H9 (cell line): ENCODE data around the gene BRD9. TPM values are rescaled to one million over a fixed set of nuclear protein-coding genes. Genes with fewer than 3 reads are reported as not detected.

ENCODE experiments used
- DNase-seq: peaks from one replicate; pipeline ENCODE4 v3.0.0-alpha.2; 2017
- H2AFZ ChIP-seq: one replicate; pipeline ENCODE4 v1.6.1; 2013; ENCODE audit warnings: mild to moderate bottlenecking, low read length, control low read depth, moderate library complexity
- H2AK5ac ChIP-seq: 2 replicates; pipeline ENCODE4 v1.6.1; 2013; ENCODE audit warnings: low read length, control low read depth, mixed read lengths; ENCODE audit not compliant: insufficient read length
- H2BK120ac ChIP-seq: one replicate; pipeline ENCODE4 v1.6.1; 2013; ENCODE audit warnings: low read depth, mild to moderate bottlenecking, low read length, control low read depth, inconsistent platforms; ENCODE audit not compliant: poor library complexity, severe bottlenecking
- H2BK12ac ChIP-seq: 2 replicates; pipeline ENCODE4 v1.6.1; 2013; ENCODE audit warnings: low read length, control low read depth, mixed read lengths, low read depth; ENCODE audit not compliant: insufficient read length
- H2BK15ac ChIP-seq: 2 replicates; pipeline ENCODE4 v1.6.1; 2013; ENCODE audit warnings: low read depth, low read length, control low read depth
- H2BK20ac ChIP-seq: one replicate; pipeline ENCODE4 v1.6.1; 2013; ENCODE audit warnings: low read depth, mild to moderate bottlenecking, low read length, control low read depth, inconsistent platforms; ENCODE audit not compliant: poor library complexity, severe bottlenecking
- H2BK5ac ChIP-seq: 2 replicates; pipeline ENCODE4 v1.6.1; 2013; ENCODE audit warnings: low read length, control low read depth, mixed read lengths; ENCODE audit not compliant: insufficient read length
- H3K14ac ChIP-seq: 2 replicates; pipeline ENCODE4 v1.6.1; 2013; ENCODE audit warnings: low read length, control low read depth; ENCODE audit not compliant: insufficient read depth
- H3K18ac ChIP-seq: 2 replicates; pipeline ENCODE4 v1.6.1; 2013; ENCODE audit warnings: low read depth, mild to moderate bottlenecking, mixed read lengths, low read length, control low read depth; ENCODE audit not compliant: insufficient read length
- H3K23ac ChIP-seq: 2 replicates; pipeline ENCODE4 v1.6.1; 2013; ENCODE audit warnings: low read length, control low read depth, mixed read lengths, low read depth; ENCODE audit not compliant: insufficient read length
- H3K23me2 ChIP-seq: 2 replicates; pipeline ENCODE4 v1.6.1; 2013; ENCODE audit warnings: low read depth, mild to moderate bottlenecking, mixed read lengths, low read length, control low read depth; ENCODE audit not compliant: insufficient read length, poor library complexity, severe bottlenecking
- H3K27ac ChIP-seq: 2 replicates; pipeline ENCODE4 v1.5.1; 2013; ENCODE audit warnings: low read length, control low read depth, mixed read lengths, low read depth; ENCODE audit not compliant: insufficient read length
- H3K27me3 ChIP-seq: 2 replicates; pipeline ENCODE4 v1.6.1; 2013; ENCODE audit warnings: low read length, control low read depth, inconsistent platforms; ENCODE audit not compliant: insufficient read depth
- H3K4ac ChIP-seq: 2 replicates; pipeline ENCODE4 v1.6.1; 2013; ENCODE audit warnings: low read depth, mild to moderate bottlenecking, control low read depth, inconsistent platforms, low read length, moderate library complexity
- H3K4me1 ChIP-seq: 2 replicates; pipeline ENCODE4 v1.6.1; 2013; ENCODE audit warnings: low read length, control low read depth, inconsistent platforms; ENCODE audit not compliant: insufficient read depth
- H3K4me2 ChIP-seq: 2 replicates; pipeline ENCODE4 v1.6.1; 2013; ENCODE audit warnings: low read length, control low read depth, mixed read lengths; ENCODE audit not compliant: insufficient read length, insufficient read depth
- H3K56ac ChIP-seq: 2 replicates; pipeline ENCODE4 v1.6.1; 2013; ENCODE audit warnings: low read depth, mild to moderate bottlenecking, mixed read lengths, low read length, control low read depth; ENCODE audit not compliant: insufficient read length
- H3K79me1 ChIP-seq: 2 replicates; pipeline ENCODE4 v1.6.1; 2013; ENCODE audit warnings: low read depth, mild to moderate bottlenecking, moderate library complexity, low read length, control low read depth, inconsistent platforms; ENCODE audit not compliant: insufficient read depth, poor library complexity, severe bottlenecking
- H3K79me2 ChIP-seq: 2 replicates; pipeline ENCODE4 v1.6.1; 2013; ENCODE audit warnings: low read length, control low read depth, inconsistent platforms; ENCODE audit not compliant: insufficient read depth
- H3K9ac ChIP-seq: 2 replicates; pipeline ENCODE4 v1.6.1; 2013; ENCODE audit warnings: low read length, control low read depth, mixed read lengths; ENCODE audit not compliant: insufficient read length; ENCODE audit errors: extremely low read depth
- H3K9me3 ChIP-seq: one replicate; pipeline ENCODE4 v1.6.1; 2013; ENCODE audit warnings: low read depth, low read length, inconsistent platforms; ENCODE audit not compliant: control insufficient read depth
- H3T11ph ChIP-seq: one replicate; pipeline ENCODE4 v1.6.1; 2013; ENCODE audit warnings: mild to moderate bottlenecking, low read length, control low read depth, inconsistent platforms
- H4K20me1 ChIP-seq: one replicate; pipeline ENCODE4 v1.6.1; 2013; ENCODE audit not compliant: control insufficient read depth, insufficient read length, insufficient read depth
- H4K5ac ChIP-seq: 2 replicates; pipeline ENCODE4 v1.6.1; 2013; ENCODE audit warnings: low read depth, mild to moderate bottlenecking, mixed read lengths, low read length, control low read depth; ENCODE audit not compliant: insufficient read length
- H4K8ac ChIP-seq: replicated peaks from 2 replicates; pipeline ENCODE4 v1.6.1; 2013; ENCODE audit warnings: low read length, control low read depth, mixed read lengths, low read depth; ENCODE audit not compliant: insufficient read length
- H4K91ac ChIP-seq: 2 replicates; pipeline ENCODE4 v1.6.1; 2013; ENCODE audit warnings: low read depth, mild to moderate bottlenecking, moderate library complexity, mixed read lengths, low read length, control low read depth; ENCODE audit not compliant: insufficient read length
- H3K27ac Mint-ChIP-seq, 3 experiments: 2 replicates in 2 of 3; 3 replicates in 1 of 3; pipeline ENCODE4 v1.8.0; 2020 to 2021; ENCODE audit warnings: mixed read lengths in 3 of 3, mild to moderate bottlenecking in 1 of 3, moderate library complexity in 1 of 3
- H3K27me3 Mint-ChIP-seq: 2 replicates; pipeline ENCODE4 v1.8.0; 2021; ENCODE audit warnings: low read depth, mild to moderate bottlenecking, moderate library complexity, mixed read lengths
- H3K36me3 Mint-ChIP-seq, 3 experiments: 2 replicates in 2 of 3; 3 replicates in 1 of 3; pipeline ENCODE4 v1.8.0; 2020 to 2021; ENCODE audit warnings: low read depth in 3 of 3, mixed read lengths in 3 of 3; ENCODE audit not compliant: insufficient read depth in 1 of 3
- H3K4me1 Mint-ChIP-seq, 2 experiments: 2 replicates each; pipeline ENCODE4 v1.8.0; 2020; ENCODE audit warnings: mixed read lengths in 2 of 2
- H3K4me3 Mint-ChIP-seq, 2 experiments: 2 replicates in 1 of 2; 3 replicates in 1 of 2; pipeline ENCODE4 v1.8.0; 2020 to 2021; ENCODE audit warnings: mild to moderate bottlenecking in 2 of 2, mixed read lengths in 2 of 2, moderate library complexity in 1 of 2
- H3K9me3 Mint-ChIP-seq, 2 experiments: 2 replicates in 1 of 2; 3 replicates in 1 of 2; pipeline ENCODE4 v1.8.0; 2020; ENCODE audit warnings: mild to moderate bottlenecking in 2 of 2, mixed read lengths in 2 of 2, moderate library complexity in 1 of 2
- CTCF ChIP-seq: fragments of 200-600 bp; sonication (generic); conservative IDR thresholded peaks from 3 replicates; pipeline ENCODE4 v1.8.0; 2021; ENCODE audit warnings: antibody characterized with exemption, mild to moderate bottlenecking
- WGBS: extraction: QIAGEN DNeasy Blood & Tissue Kit; methylation state at CpG from one replicate; pipeline ENCODE4 v1.1.7; 2013; ENCODE audit warnings: missing lambda C conversion rate, low lambda C conversion rate, mixed read lengths; ENCODE audit not compliant: insufficient read length; ENCODE audit errors: extremely low coverage; 5-methylcytosine and 5-hydroxymethylcytosine counted together
- total RNA-seq: library from RNA; stranded (reverse); gene quantifications from 2 replicates; pipeline ENCODE4 v1.2.1, GENCODE V29; 2021

BRD9 gene
- total RNA-seq, 1 experiment from 2014 or later = 70.5 TPM

- H3K9me3 Mint-ChIP-seq = no peaks in the 10 kb centered on the region
- Histone ChIP-seq H3T11ph (no peak overlapping the region), H3K4me1 (no peaks in the 10 kb centered on the region), H3K14ac (no peak overlapping the region), H2AFZ (no peak overlapping the region), H2BK120ac (no peak overlapping the region), H3K27ac (no peak overlapping the region), H3K27me3 (no peaks in the 10 kb centered on the region), H3K18ac (no peak overlapping the region), H3K79me1 (no peaks in the 10 kb centered on the region), H2BK5ac (no peak overlapping the region), H3K23ac (no peak overlapping the region), H3K56ac (no peak overlapping the region), H3K9me3 (no peaks in the 10 kb centered on the region), H2AK5ac (no peak overlapping the region), H4K20me1 (no peaks in the 10 kb centered on the region), H3K4me2 (no peak overlapping the region), H3K4ac (no peak overlapping the region), H3K79me2 (no peaks in the 10 kb centered on the region), H4K5ac (no peak overlapping the region), H4K91ac (no peak overlapping the region), H2BK20ac (no peak overlapping the region), H2BK15ac (no peak overlapping the region), H4K8ac (no peak overlapping the region), H3K23me2 (no peaks in the 10 kb centered on the region), H2BK12ac (no peak overlapping the region), H3K9ac (no peak overlapping the region)
- no peak for DNase-seq
- H3K4me1 Mint-ChIP-seq = peaks cover 3 to 7% of the 10 kb centered on the region in 2 experiments
- H3K27ac Mint-ChIP-seq = no peak overlapping the region; a peak in 1 of 7 replicates
- TF ChIP-seq CTCF = no peak
- H3K4me3 Mint-ChIP-seq = no peak overlapping the region
- WGBS = no CpG with 5 or more reads among the region's 7 CpGs
- peaks cover 32 to 90% (median 78%) of the 10 kb centered on the region in 3 experiments for H3K36me3 Mint-ChIP-seq
- H3K27me3 Mint-ChIP-seq = no peaks in the 10 kb centered on the region
These were observed 22.0 kb upstream of the BRD9 start for GRCh38 chr5:914612-915011.
